ENCODE measurements around the gene NEGR1.
"Not testable (repeated sequence)": the region's sequence is repeated elsewhere in the genome, so short reads cannot be mapped to it uniquely, and the experiment has no call there.

Gene NEGR1

DNA sequence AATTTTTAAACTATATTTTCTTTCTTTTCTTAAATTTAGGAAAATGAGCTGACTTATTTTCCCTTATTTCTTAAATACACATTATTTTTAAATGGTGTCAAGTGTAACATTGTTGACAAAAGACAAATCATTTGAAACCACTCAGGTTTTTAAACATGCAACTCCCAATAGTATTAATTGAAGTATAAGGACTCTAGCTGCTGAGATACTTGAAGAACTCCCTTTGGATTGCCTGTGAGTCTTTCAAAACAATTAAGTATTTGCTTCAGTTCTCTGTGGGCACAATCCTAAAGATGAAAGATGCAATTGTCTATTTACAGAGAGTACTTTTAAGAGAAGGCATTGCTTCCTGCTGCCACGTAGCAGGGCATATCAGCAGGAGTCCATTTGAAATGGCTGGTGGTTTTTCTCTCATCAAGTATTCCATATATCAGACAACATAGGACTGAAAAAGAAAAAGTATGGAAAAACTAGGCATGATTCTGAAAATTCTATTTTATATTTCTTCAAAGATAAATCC is 373.4 kb downstream of the NEGR1 start:
- DNase-seq (ENCODE audit: low read depth), result no peak
- TF ChIP-seq MYC (IDR thresholded peaks at IDR 0.05; ENCODE audit: low read depth, low read length) (no peak), POLR2A (IDR thresholded peaks at IDR 0.05; ENCODE audit: extremely low read depth, insufficient read length) (no peak), CTCF (IDR thresholded peaks at IDR 0.05; ENCODE audit: low read depth, low read length) (no peak)
- TF ChIP-seq, protein P1, sequence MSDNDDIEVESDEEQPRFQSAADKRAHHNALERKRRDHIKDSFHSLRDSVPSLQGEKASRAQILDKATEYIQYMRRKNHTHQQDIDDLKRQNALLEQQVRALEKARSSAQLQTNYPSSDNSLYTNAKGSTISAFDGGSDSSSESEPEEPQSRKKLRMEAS (IDR thresholded peaks at IDR 0.05; ENCODE audit: low read depth, low read length), result no peak
- H3K4me3 ChIP-seq (ENCODE audit: low read depth, low read length), result no peak overlapping the region

- DNase-seq (ENCODE audit: low read depth), result no peak
- TF ChIP-seq POLR2A (IDR thresholded peaks at IDR 0.05; ENCODE audit: extremely low read depth, insufficient read length), result no peak
- TF ChIP-seq, protein P1 (IDR thresholded peaks at IDR 0.05; ENCODE audit: low read depth, low read length), result no peak
- no peak for TF ChIP-seq MYC (IDR thresholded peaks at IDR 0.05; ENCODE audit: low read depth, low read length)
- no peak for TF ChIP-seq CTCF (IDR thresholded peaks at IDR 0.05; ENCODE audit: low read depth, low read length)
- no peak overlapping the region for H3K4me3 ChIP-seq (ENCODE audit: low read depth, low read length)
Observed at GRCh38 chr1:71908303-71908702, 374.0 kb downstream of the NEGR1 start.

- DNase-seq (ENCODE audit: low read depth), result no peak
- TF ChIP-seq, protein P1 (IDR thresholded peaks at IDR 0.05; ENCODE audit: low read depth, low read length), result no peak
- no peak for TF ChIP-seq POLR2A (IDR thresholded peaks at IDR 0.05; ENCODE audit: extremely low read depth, insufficient read length)
- TF ChIP-seq CTCF (IDR thresholded peaks at IDR 0.05; ENCODE audit: low read depth, low read length), result no peak
- no peak for TF ChIP-seq MYC (IDR thresholded peaks at IDR 0.05; ENCODE audit: low read depth, low read length)
- no peak overlapping the region for H3K4me3 ChIP-seq (ENCODE audit: low read depth, low read length)
Observed at GRCh38 chr1:71899881-71900280, 382.5 kb downstream of the NEGR1 start.

DNA sequence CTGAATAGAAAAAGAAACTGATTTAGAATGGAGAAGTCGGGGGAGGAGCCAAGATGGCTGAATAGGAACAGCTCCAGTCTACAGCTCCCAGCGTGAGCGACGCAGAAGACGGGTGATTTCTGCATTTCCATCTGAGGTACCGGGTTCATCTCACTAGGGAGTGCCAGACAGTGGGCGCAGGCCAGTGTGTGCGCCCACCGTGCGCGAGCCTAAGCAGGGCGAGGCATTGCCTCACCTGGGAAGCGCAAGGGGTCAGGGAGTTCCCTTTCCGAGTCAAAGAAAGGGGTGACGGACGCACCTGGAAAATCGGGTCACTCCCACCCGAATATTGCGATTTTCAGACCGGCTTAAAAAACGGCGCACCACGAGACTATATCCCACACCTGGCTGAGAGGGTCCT is 394.2 kb downstream of the NEGR1 start:
- not testable (repeated sequence) for H3K4me3 ChIP-seq (ENCODE audit: low read depth, low read length); DNase-seq (ENCODE audit: low read depth)

DNA sequence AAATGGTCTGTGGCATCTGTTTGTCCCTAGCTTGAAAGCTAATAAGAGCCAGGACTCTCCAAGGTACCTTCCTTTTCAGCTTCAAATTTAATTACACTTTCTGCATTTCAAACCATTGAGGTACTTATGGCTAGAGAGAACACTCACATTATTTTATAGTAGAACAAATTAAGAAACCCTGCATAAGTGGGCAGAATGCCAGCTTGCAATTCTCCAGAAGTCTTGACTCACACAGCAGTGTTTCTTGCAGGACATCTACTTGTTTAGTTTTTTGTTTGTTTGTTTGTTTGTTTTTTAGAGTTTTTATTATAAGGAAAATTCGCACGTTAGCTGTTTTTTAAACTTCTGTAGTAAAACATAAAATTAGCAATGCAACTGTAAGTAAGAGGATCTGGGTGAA is 397.2 kb downstream of the NEGR1 start:
- no peak for DNase-seq (ENCODE audit: low read depth)
- TF ChIP-seq CTCF (IDR thresholded peaks at IDR 0.05; ENCODE audit: low read depth, low read length) (no peak), MYC (IDR thresholded peaks at IDR 0.05; ENCODE audit: low read depth, low read length) (no peak), POLR2A (IDR thresholded peaks at IDR 0.05; ENCODE audit: extremely low read depth, insufficient read length) (no peak)
- TF ChIP-seq, protein P1 (IDR thresholded peaks at IDR 0.05; ENCODE audit: low read depth, low read length), result no peak
- no peak overlapping the region for H3K4me3 ChIP-seq (ENCODE audit: low read depth, low read length)

GRCh38 chr1:71882637-71883036 is 399.7 kb downstream of the NEGR1 start:
- peak; percentile 49 for DNase-seq (ENCODE audit: low read depth)
- no peak overlapping the region for H3K4me3 ChIP-seq (ENCODE audit: low read depth, low read length)

More at GRCh38 chr1:71882637-71883036, 399.7 kb downstream of the NEGR1 start:
- TF ChIP-seq, protein P1 (IDR thresholded peaks at IDR 0.05; ENCODE audit: low read depth, low read length), result no peak
- no peak for TF ChIP-seq MYC (IDR thresholded peaks at IDR 0.05; ENCODE audit: low read depth, low read length)
- TF ChIP-seq CTCF (IDR thresholded peaks at IDR 0.05; ENCODE audit: low read depth, low read length), result no peak
- no peak for TF ChIP-seq POLR2A (IDR thresholded peaks at IDR 0.05; ENCODE audit: extremely low read depth, insufficient read length)

Measured in NB4 (cell line).